ENCODE data around the gene SLC6A19. TPM values are rescaled to one million over a fixed set of nuclear protein-coding genes. Genes with fewer than 3 reads are reported as not detected.

The SLC6A19 gene
- total RNA-seq, 1 experiment from 2014 or later: not detected

DNA sequence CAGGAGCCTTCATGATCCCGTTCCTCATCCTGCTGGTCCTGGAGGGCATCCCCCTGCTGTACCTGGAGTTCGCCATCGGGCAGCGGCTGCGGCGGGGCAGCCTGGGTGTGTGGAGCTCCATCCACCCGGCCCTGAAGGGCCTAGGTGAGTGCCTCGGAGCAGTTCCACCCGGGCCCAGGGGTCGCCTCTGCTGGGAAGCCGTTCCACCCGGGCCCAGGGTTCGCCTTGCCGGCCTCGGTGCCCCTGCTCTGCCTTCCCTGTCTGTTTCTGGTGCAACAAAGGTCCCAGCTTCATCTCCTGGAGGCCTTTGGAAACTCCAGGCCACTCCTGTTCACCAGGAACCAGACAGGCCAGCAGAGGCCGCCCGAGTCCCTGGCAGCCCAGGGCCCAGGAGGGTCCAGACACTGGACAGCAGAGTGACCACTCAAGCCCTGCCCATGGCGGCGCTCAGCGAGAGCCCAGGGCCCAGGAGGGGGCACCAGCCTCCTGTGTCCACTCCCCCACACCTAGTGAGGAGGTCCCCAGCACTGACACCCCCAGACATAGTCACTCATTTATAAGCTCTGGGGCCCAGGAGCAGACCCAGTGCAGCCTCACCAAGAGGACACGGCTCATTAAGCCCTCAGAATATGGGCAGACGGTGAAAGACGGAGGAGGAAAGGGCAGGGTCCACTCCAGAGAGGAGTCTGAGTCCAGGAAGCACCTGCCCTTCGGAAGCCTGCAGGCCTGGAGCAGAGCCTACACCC lies 7.5 kb downstream of the SLC6A19 start:
- Histone ChIP-seq H3K27me3 (peaks cover 13% of the 10 kb centered on the region), H3K9me3 (no peaks in the 10 kb centered on the region), H3K4me3 (no peak overlapping the region), H3K36me3 (no peaks in the 10 kb centered on the region)
- peak; percentile 37 for DNase-seq

DNA sequence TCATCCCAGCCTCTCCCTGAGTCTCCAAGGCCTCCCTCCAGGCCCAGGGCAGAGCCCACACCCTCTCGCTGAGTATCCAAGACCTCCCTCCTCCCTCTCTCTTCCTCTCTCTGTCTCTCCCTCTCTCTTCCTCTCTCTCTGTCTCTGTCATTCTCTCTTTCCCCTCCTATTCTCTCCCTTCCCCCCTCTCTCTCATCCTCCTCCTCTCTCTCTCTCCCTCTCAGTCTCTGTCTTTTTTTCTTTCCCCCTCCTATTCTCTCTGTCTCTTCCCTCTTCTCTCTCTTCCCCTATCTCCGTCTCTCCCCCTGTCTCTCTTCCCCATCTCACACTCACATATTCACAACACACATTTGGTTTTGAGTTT lies 8.1 kb downstream of the SLC6A19 start:
- no peak overlapping the region for H3K4me3 ChIP-seq
- H3K36me3 ChIP-seq: no peaks in the 10 kb centered on the region
- H3K9me3 ChIP-seq: no peaks in the 10 kb centered on the region
- DNase-seq: no peak
- H3K27me3 ChIP-seq: peaks cover 13% of the 10 kb centered on the region

DNA sequence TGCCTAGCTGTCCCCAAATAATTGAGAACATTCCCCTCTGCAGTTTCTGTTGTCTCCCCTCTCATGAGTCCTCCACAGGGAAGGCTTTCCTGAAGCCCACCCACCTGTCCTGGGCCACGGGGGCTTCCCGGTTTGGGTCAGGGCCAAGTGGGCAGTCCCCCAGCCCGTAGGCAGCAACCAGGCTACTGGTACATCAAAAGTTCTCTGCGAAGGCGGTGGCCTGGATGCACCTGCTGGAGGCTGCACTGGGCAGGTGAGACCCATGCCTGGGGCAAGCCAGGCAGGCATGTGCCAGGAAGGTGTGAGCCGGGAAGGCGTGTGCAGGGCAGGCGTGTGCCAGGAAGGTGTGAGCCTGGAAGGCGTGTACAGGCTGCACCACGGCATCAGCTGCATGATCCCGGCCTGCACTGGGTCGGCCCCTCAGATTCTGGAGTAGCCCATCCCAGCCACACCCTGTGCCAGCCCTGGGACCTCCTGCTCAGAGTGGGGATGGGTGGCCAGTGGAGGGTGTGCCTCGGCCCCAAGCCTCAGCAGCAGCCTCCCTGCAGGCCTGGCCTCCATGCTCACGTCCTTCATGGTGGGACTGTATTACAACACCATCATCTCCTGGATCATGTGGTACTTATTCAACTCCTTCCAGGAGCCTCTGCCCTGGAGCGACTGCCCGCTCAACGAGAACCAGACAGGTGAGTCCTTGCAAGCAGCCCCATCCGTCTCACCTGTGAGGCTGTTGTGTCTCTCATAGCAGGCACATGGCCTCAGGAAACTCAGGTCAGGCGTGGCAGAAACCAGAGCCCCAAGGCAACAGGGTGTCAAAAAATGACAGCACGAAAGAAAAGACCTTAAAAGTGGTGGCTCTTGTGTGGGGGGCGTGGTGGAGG lies 8.7 kb downstream of the SLC6A19 start:
- Histone ChIP-seq H3K27me3 (peaks cover 10% of the 10 kb centered on the region), H3K9me3 (peaks cover 1% of the 10 kb centered on the region; the same call in 1 of the 2 replicates), H3K4me3 (no peak overlapping the region), H3K36me3 (no peaks in the 10 kb centered on the region)
- DNase-seq: no peak

DNA sequence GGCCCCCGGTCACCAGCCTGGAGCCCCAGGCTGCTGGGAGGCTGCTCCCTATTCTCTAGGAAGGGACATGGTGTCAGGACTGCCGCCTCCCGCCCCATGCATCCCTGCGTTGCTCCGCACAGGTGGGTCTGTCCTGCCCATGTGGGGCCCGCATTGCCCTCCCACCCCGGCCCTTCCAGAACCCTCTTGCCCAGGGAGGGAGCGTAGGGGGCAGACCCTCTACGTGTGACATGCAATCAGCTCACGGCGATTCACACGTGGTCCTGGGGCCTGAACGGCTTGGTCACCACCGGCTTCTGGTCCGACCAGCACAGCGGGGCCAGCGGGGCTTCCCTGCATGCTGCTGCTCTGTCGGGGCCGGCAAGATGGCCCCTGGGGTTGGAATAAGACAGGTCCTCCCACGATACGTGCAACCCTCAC lies 9.4 kb downstream of the SLC6A19 start:
- Histone ChIP-seq H3K4me3 (no peak overlapping the region), H3K36me3 (no peaks in the 10 kb centered on the region), H3K9me3 (peaks cover 8% of the 10 kb centered on the region), H3K27me3 (peaks cover 8% of the 10 kb centered on the region)
- DNase-seq: no peak

DNA sequence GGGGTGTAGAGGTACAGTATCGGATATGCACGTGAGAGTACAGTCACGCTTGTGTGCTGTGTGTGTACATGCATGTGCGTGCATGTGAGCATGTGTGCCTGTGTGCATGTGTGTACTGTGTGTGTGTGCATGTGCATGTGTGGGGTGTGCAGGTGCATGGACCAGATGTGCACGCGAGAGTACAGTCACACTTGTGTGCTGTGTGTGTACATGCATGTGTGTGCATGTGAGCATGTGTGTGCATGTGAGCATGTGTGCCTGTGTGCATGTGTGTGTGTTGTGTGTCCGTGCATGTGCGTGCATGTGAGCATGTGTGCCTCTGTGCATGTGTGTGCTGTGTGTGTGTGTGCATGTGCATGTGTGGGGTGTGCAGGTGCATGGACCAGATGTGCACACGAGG lies 10.3 kb downstream of the SLC6A19 start:
- H3K27me3 ChIP-seq: peaks cover 6% of the 10 kb centered on the region
- DNase-seq: no peak
- peaks cover 10% of the 10 kb centered on the region for H3K9me3 ChIP-seq
- H3K4me3 ChIP-seq: no peak overlapping the region
- no peaks in the 10 kb centered on the region for H3K36me3 ChIP-seq

DNA sequence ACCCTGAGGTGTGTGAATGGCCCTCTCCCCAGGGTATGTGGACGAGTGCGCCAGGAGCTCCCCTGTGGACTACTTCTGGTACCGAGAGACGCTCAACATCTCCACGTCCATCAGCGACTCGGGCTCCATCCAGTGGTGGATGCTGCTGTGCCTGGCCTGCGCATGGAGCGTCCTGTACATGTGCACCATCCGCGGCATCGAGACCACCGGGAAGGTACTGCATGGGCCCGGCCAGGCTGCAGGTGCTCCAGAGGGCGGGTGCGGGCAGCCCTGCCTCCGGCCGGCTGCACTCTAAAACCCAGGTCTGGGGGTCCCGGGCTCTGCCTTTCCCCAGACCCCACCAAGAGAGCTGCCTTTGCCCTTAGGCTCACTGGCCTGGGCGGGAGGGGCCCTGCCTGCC lies 10.9 kb downstream of the SLC6A19 start:
- H3K27me3 ChIP-seq: peaks cover 4% of the 10 kb centered on the region
- no peak for DNase-seq
- peaks cover 10% of the 10 kb centered on the region for H3K9me3 ChIP-seq
- no peaks in the 10 kb centered on the region for H3K36me3 ChIP-seq
- no peak overlapping the region for H3K4me3 ChIP-seq

DNA sequence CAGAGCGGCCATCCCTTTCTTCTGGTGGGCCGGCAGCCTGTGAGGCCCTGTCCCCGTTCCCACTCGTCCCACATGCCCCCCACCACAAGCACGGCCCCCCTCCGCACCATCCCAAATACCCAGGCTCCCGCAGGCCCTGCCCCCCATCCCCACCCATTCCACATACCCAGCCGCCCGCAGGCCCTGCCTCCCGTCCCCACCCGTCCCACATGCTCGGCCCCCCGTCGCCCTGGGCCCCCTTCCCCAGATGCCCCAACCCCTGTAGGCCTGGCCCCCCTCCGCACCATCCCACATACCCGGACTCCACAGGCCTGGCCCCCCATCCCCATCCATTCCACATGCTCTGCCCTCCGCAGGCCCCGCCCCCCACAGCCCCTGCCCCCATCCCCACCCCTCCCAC lies 11.5 kb downstream of the SLC6A19 start:
- no peak for DNase-seq
- Histone ChIP-seq H3K9me3 (peaks cover 10% of the 10 kb centered on the region), H3K4me3 (no peak overlapping the region)

DNA sequence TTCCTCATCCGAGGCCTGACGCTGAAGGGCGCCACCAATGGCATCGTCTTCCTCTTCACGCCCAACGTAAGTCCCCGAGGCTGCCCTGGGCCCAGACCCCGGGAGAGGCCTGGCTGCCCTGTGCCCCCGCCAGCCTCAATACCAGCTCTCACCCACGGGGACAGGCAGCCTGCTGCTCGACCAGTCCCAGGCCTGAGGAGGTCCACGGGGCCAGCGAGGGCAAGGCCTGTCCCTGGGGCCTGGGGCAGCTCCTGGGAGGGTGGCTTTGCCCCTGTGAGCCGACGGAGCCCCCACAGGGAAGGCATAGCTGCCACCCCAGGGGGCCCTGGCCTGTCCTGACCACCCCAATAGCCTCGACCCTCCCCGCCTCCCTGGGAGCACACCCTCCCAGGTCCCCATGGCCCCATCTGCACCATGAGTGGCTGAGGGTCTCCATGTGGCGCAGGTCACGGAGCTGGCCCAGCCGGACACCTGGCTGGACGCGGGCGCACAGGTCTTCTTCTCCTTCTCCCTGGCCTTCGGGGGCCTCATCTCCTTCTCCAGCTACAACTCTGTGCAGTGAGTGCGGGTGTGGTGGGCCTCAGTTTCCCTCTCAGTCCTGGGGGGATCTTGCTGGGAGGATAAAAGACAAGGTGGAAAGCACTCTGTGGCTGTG lies 12.2 kb downstream of the SLC6A19 start:
- DNase-seq: no peak
- H3K36me3 ChIP-seq: no peaks in the 10 kb centered on the region
- H3K4me3 ChIP-seq: no peak overlapping the region
- peaks cover 10% of the 10 kb centered on the region for H3K9me3 ChIP-seq
- no peaks in the 10 kb centered on the region; the same call in 1 of the 2 replicates for H3K27me3 ChIP-seq

More for the DNA sequence above, 11.5 kb downstream of the SLC6A19 start:
- no peaks in the 10 kb centered on the region for H3K36me3 ChIP-seq
- H3K27me3 ChIP-seq: no peaks in the 10 kb centered on the region; the same call in 1 of the 2 replicates

DNA sequence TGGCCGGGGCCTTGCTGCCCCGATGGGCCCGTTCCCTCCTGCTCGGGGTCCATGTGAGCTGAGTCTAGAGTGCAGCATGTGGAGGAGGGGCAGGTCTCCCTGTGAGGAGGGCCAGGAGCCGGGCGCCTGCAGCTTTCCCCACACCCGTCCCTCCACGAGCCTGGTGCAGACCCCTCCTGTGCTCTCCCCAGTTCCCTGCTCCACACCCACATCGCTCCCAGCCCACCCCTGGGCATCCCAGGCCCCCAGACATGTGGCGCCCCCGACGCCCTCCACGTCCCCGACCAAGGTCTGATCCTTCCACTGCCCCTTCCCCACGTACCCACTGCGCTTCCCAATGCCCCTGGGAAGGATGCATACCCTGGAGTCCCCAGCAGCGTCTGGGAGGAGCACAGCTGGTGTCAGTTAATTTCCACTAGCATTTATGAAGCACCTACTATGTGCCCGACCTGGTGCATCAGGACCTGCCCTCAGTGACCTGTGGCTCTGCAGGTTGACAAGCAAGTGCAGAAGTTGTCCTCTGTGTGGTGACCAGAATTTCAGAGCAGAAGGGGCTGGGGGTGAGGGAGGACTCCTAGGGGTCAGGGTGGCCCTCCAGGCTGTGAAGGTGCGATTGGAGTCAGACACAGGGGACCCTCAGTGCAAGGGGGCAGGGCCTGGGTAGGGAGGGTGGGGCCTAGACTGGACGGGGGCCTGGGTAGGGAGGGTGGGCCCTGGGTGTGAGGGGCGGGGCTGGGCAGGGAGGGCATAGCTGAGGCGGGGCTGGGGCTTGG lies 13.0 kb downstream of the SLC6A19 start:
- no peaks in the 10 kb centered on the region for H3K36me3 ChIP-seq
- peaks cover 10% of the 10 kb centered on the region for H3K9me3 ChIP-seq
- no peak for DNase-seq
- H3K4me3 ChIP-seq: no peak overlapping the region
- H3K27me3 ChIP-seq: no peaks in the 10 kb centered on the region; the same call in 1 of the 2 replicates

DNA sequence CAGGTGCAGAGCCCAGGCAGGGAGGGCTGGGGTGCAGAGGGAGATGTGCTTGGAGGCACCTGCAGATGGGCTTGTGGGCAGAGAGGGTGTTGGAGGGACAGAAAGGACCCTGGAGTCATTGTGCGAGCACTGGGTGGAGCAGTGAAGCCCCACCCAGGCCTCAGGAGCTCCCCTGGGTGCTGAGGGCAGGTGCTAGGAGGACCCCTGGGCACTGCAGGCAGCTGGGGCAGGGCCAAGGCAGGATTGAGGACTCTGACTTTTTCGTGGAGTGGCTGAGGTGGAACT lies 13.5 kb downstream of the SLC6A19 start:
- Histone ChIP-seq H3K4me3 (no peak overlapping the region), H3K27me3 (no peaks in the 10 kb centered on the region; the same call in 1 of the 2 replicates), H3K9me3 (peaks cover 10% of the 10 kb centered on the region), H3K36me3 (no peaks in the 10 kb centered on the region)
- DNase-seq: no peak

DNA sequence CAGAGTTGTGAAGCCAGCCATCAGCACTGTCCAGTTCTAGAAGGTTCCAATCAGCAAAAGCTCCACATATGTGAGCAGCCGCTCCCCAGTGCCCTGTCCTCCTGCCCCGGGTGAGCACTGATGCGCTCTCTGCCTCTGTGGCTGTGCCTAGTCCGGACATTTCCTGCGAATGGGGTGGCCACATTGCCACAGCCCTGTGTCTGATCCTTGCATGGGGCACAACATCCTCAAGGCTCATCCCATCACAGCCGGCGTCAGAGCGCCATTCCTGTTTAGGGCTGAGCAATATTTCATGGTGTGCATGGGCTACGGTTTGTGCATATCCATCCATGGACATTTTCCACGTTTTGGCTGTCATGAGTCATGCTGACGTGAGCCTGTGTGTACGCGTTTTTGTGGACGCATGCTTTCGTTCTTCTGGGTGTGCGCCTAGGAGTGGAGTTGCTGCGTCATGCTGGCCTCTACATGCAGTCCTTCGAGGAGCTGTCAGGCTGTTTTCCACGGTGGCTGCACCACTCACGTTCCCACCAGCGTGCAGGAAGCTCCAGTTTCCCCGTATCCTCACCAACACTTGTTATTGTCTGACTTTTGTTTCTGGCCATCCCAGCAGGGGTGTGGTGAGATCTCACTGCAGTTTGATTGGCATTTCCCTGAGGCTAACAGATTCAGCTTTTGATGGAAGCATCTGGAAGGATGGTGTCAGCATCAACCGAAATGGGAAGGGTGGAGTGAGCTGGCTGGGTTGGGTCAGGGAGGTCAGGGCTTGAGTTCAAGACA lies 14.1 kb downstream of the SLC6A19 start:
- Histone ChIP-seq H3K27me3 (no peaks in the 10 kb centered on the region; the same call in 1 of the 2 replicates), H3K36me3 (no peaks in the 10 kb centered on the region), H3K9me3 (peaks cover 10% of the 10 kb centered on the region), H3K4me3 (no peak overlapping the region)
- DNase-seq: no peak

DNA sequence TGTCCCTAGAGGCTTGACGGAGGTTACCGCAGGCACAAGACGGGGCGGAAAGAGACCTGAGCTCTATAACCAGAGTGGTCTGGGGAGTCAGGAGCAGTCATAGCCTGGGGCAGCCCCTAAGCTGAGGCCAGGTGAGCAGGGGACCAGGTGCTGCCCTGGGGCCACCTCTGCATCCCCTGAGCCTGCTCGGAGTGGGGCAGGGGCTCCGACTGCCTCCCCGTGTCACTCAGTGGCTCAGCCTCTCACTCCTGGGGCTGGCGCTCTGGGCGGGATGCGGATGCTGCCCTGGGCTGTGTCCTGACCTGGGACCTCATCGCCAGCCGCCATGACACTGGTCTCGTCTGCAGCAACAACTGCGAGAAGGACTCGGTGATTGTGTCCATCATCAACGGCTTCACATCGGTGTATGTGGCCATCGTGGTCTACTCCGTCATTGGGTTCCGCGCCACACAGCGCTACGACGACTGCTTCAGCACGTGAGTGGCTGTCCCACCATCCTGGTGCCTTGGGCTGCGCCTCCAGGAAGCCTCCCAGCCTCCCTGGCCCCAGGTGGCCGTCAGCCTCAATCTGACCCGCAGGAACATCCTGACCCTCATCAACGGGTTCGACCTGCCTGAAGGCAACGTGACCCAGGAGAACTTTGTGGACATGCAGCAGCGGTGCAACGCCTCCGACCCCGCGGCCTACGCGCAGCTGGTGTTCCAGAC lies 15.0 kb downstream of the SLC6A19 start:
- H3K4me3 ChIP-seq: no peak overlapping the region
- DNase-seq: no peak
- H3K9me3 ChIP-seq: peaks cover 10% of the 10 kb centered on the region

DNA sequence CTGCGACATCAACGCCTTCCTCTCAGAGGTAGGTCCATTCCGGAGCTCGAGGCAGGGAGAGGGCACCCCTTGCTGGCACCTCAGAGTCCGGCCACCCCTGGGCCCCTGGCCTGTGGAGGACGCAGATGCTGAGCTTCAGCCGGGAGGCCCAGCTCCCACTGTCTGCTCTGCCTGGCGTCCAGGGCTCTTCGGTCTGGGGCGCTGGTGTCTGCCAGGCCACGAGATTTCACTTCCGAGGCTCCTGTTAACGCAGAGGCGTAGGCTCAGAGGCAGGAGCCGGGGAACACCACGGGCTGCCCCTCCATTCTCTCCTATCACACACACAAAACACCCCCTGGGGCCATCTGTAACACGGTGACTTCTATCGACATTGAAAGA lies 15.5 kb downstream of the SLC6A19 start:
- H3K36me3 ChIP-seq: no peaks in the 10 kb centered on the region
- H3K9me3 ChIP-seq: peaks cover 10% of the 10 kb centered on the region
- no peak overlapping the region for H3K4me3 ChIP-seq
- H3K27me3 ChIP-seq: no peaks in the 10 kb centered on the region; the same call in 1 of the 2 replicates
- no peak for DNase-seq

More for the DNA sequence above, 15.0 kb downstream of the SLC6A19 start:
- H3K27me3 ChIP-seq: no peaks in the 10 kb centered on the region; the same call in 1 of the 2 replicates
- H3K36me3 ChIP-seq: no peaks in the 10 kb centered on the region

DNA sequence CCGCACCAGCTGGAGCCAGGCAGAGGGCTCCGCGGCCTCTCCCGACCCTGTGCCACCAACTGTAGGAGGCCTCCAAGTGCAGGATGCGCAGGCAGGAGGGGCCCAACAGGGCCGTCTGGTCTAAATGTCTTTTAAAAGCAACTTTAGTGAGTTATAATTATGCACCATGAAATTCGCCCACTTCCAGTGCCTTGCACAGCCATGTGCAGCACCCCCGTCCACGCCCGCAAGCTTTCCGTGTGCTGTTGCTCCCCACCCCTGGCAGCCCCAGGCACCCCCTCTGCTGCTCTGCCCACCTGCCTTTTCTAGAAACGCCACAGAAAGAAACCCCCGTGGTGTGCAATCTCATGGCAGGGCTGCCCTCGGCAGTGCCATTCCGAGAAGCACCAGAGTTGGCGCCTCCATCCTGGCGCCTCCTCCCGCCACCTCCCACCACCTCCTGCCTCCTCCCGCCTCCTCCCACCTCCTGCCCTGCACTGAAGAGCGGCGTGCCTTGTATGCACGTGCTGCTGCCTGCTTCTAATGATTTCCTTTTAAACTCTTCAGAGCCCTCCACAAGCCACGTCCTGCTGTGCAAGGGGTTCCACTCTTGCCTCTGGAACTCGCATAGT lies 16.3 kb downstream of the SLC6A19 start:
- H3K9me3 ChIP-seq: peaks cover 10% of the 10 kb centered on the region

More for the DNA sequence above, 16.3 kb downstream of the SLC6A19 start:
- Histone ChIP-seq H3K4me3 (no peak overlapping the region), H3K36me3 (no peaks in the 10 kb centered on the region), H3K27me3 (peaks cover 1% of the 10 kb centered on the region)
- peak; percentile 34 for DNase-seq

Measured in MG63 (cell line).